GM20431 (cell line): ENCODE results near the gene HDAC4.
"Not testable (repeated sequence)": the region's sequence is repeated elsewhere in the genome, so short reads cannot be mapped to it uniquely, and the experiment has no call there.

Source experiments
- in situ Hi-C: fragments of 300-500 bp; cut with MseI, MboI; formaldehyde crosslinking; loops from one replicate; pipeline ENCODE4 v1.15.0; 2020; ENCODE audit warnings: low sequenced_read_pairs; ENCODE audit not compliant: unreplicated experiment

The HDAC4 gene

GRCh38 chr2:239400596-239401066 is at the start of gene HDAC4:
TSS of gene HDAC4 (minus strand) at chr2:239401020. CDS start at chr2:239352699, 48,321 bp downstream.
- in situ Hi-C loops = no loop called here

GRCh38 chr2:239449468-239449867 is 48.6 kb upstream of the HDAC4 start:
- in situ Hi-C loops = not testable (repeated sequence)

GRCh38 chr2:239445771-239446524 is 45.1 kb upstream of the HDAC4 start:
- in situ Hi-C loops = no loop called here

GRCh38 chr2:239444626-239445577 is 44.1 kb upstream of the HDAC4 start:
- in situ Hi-C loops = no loop called here

- in situ Hi-C loops = no loop called here
Observed at GRCh38 chr2:239443666-239444567, 43.1 kb upstream of the HDAC4 start.

GRCh38 chr2:239443102-239443620 is 42.3 kb upstream of the HDAC4 start:
- in situ Hi-C loops = no loop called here

GRCh38 chr2:239442192-239442591 is 41.4 kb upstream of the HDAC4 start:
- in situ Hi-C loops = no loop called here

GRCh38 chr2:239441261-239442078 is 40.6 kb upstream of the HDAC4 start:
- in situ Hi-C loops = no loop called here

DNA sequence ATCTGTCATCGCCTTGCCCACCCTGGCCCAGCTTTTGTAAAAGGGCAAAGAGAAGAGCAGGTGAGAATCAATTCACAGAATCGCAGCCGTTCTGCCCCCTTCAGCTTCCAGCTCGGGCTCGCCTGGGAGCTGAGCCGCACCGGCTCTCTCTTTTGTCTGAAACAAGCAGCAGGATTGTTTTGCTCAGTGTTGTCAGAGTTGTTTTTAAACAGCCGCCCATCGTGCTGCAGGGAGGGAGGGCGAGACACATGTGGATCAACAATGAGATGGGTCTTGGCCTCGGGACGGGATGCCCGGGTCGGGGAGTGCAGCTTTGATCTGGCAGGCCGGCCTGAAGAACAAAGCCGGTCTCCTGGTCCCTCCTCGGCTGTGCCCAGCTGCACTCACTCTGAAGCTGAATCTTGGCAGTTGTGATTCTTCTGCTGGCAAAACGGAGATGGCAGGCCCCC is 39.7 kb upstream of the HDAC4 start:
- in situ Hi-C loops = no loop called here

DNA sequence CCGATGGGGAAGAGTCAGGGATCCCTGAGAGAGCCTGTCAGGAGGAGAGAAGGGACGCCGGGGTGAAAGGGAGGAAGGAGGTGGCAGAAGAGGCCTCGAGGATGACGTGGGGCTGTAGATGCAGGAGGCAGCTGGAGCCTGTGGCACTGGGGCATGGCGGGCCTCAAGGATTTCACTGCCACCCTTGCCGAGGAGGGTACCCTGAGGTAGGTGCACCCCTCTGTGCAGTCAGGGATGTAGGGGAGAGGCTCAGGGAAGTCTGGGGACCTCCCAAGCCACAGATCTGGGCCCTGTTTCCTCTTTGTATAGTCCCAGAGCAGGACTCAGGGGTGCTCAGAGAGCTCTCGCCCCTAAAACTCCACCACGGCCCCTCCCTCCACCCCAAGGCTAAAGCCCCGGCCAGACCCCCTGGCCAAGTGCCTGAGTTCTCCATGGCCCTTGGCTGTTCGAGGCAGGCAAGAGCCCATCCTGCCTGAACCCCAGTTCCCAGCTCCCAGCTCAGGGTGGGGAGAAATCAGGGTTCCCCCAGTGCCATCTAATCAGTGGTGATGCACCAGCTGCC is 39.0 kb upstream of the HDAC4 start:
- in situ Hi-C loops = no loop called here

DNA sequence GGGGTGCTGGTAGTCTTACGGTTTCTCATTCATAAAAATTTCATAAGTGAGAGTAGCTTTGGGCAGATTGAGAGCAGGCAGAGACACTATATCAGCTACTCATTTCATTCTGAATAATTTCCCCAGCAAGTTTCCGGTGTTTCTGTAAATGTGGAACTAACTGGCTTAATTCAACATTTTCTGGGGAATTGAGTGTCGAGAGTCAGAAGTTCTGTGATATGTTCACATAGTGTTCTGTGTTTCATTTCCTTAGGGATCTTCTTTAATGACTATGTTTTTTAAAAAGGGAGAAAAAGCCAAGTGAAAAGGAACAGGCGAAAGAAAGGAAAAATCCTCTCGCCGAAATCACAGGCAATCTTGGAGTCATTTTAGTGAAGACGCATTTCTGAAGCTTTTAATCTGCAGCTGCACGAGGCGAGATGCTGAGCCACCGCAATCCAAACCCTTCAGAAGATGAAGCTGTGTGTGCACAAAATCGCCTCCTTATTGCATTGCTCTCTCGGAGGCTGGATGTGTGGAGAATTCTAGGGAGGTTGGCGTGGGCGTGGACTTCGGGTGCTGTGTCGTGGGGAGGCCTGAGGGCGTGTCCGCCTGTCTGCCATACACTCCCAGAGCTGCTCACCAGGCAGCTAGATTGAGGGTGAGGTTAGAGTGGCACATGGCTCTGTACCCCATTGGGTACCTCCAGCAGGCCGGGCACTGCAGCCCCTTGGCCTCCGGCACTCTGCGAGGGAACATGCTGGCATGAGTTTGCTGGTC is 38.4 kb upstream of the HDAC4 start:
- in situ Hi-C loops = no loop called here

GRCh38 chr2:239438368-239438767 is 37.5 kb upstream of the HDAC4 start:
- in situ Hi-C loops = no loop called here

GRCh38 chr2:239436669-239437335 is 36.0 kb upstream of the HDAC4 start:
- in situ Hi-C loops = no loop called here

DNA sequence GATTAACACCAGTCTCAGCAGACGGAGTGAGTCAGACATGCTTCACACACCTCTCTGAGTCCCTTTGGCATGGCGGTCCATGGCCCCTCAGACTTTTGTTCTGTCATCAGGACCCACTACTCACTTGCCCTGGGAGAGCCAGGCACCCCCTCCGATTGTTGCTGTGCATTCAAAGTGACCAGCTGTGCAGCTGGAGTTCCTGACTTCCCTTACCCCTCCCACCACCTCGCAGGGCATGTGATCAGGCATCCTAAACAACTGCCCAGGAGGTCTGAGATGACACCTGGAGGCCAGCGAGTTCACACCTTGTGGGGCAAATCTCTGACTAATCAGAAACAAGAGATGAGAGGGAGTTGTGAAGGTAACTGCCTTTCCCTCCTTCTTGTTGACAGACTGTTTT is 35.3 kb upstream of the HDAC4 start:
- in situ Hi-C loops = no loop called here

- in situ Hi-C loops = no loop called here
Observed at GRCh38 chr2:239433777-239434403, 33.1 kb upstream of the HDAC4 start.

- in situ Hi-C loops = no loop called here
Observed at GRCh38 chr2:239432174-239432573, 31.4 kb upstream of the HDAC4 start.

- in situ Hi-C loops = no loop called here
Observed at GRCh38 chr2:239431536-239431935, 30.7 kb upstream of the HDAC4 start.
